ENCODE measurements around the gene RBP3. TPM values are rescaled to one million over a fixed set of nuclear protein-coding genes. Genes with fewer than 3 reads are reported as not detected.

The RBP3 gene
- not detected in 2 replicates for total RNA-seq (2012; rRNA removed)
- polyA plus RNA-seq (2012; rRNA removed) = not detected in 2 replicates
- polyA plus RNA-seq (2012; cell fraction: cytosol; rRNA removed) = not detected in 2 replicates
- not detected in 2 replicates for polyA plus RNA-seq (2012; cell fraction: nucleus; rRNA removed; ENCODE audit: low replicate concordance)
- not detected for Bru-seq, nascent RNA
- BruChase-seq, experiment 1, labeled RNA remaining after a 6-hour chase = not detected
- not detected for BruChase-seq, experiment 2, labeled RNA remaining after a 2-hour chase
- long read RNA-seq = 0 reads

DNA sequence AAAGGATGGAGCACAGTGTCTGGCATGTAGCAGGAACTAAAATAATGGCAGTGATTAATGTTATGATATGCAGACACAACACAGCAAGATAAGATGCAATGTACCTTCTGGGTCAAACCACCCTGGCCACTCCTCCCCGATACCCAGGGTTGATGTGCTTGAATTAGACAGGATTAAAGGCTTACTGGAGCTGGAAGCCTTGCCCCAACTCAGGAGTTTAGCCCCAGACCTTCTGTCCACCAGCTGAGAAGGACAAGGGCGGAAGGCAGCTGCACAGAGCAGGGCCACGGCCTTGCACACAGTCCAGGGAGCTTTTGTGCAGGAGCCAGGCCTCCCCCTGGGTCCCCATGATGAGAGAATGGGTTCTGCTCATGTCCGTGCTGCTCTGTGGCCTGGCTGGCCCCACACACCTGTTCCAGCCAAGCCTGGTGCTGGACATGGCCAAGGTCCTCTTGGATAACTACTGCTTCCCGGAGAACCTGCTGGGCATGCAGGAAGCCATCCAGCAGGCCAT lies at the start of gene RBP3:
RBP3 (plus strand) TSS at position 226 of the 514 bp plus-strand sequence; CDS start at position 348, 122 bp downstream.
- ChIA-PET POLR2A (ENCODE audit: unreplicated experiment) (no interaction called here), CTCF (interaction anchor here (1.6 kb wide), 1 partner anchor 300 kb away, joined by 5 read pairs; no protein-coding TSS in a partner anchor)
- no peak for TF ChIP-seq RFX5 (IDR thresholded peaks at IDR 0.05; ENCODE audit: low read depth, low read length)
- no peak for TF ChIP-seq CHD1 (IDR thresholded peaks at IDR 0.05; ENCODE audit: low read depth, low read length)
- no peak for TF ChIP-seq CEBPB (IDR thresholded peaks at IDR 0.05; ENCODE audit: low read depth, low read length)
- no peak for TF ChIP-seq NFE2L2 (IDR thresholded peaks at IDR 0.05; ENCODE audit: low read depth, low read length)
- TF ChIP-seq, protein P1, sequence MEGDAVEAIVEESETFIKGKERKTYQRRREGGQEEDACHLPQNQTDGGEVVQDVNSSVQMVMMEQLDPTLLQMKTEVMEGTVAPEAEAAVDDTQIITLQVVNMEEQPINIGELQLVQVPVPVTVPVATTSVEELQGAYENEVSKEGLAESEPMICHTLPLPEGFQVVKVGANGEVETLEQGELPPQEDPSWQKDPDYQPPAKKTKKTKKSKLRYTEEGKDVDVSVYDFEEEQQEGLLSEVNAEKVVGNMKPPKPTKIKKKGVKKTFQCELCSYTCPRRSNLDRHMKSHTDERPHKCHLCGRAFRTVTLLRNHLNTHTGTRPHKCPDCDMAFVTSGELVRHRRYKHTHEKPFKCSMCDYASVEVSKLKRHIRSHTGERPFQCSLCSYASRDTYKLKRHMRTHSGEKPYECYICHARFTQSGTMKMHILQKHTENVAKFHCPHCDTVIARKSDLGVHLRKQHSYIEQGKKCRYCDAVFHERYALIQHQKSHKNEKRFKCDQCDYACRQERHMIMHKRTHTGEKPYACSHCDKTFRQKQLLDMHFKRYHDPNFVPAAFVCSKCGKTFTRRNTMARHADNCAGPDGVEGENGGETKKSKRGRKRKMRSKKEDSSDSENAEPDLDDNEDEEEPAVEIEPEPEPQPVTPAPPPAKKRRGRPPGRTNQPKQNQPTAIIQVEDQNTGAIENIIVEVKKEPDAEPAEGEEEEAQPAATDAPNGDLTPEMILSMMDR (conservative IDR thresholded peaks at IDR 0.05; ENCODE audit: low read depth, low read length) = no peak
- no peak for TF ChIP-seq MXI1 (IDR thresholded peaks at IDR 0.05; ENCODE audit: borderline replicate concordance, low read depth, low read length)
- TF ChIP-seq FOS (IDR thresholded peaks at IDR 0.05; ENCODE audit: low read depth, low read length) = no peak
- TF ChIP-seq, protein P2, sequence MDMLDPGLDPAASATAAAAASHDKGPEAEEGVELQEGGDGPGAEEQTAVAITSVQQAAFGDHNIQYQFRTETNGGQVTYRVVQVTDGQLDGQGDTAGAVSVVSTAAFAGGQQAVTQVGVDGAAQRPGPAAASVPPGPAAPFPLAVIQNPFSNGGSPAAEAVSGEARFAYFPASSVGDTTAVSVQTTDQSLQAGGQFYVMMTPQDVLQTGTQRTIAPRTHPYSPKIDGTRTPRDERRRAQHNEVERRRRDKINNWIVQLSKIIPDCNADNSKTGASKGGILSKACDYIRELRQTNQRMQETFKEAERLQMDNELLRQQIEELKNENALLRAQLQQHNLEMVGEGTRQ (IDR thresholded peaks at IDR 0.05; ENCODE audit: low read depth, low read length) = no peak
- TF ChIP-seq MAZ (IDR thresholded peaks at IDR 0.05; ENCODE audit: borderline replicate concordance, low read depth, low read length) = no peak
- TF ChIP-seq RCOR1 (IDR thresholded peaks at IDR 0.05; ENCODE audit: insufficient replicate concordance, low read length) = no peak
- TF ChIP-seq POLR2A (IDR thresholded peaks at IDR 0.05; ENCODE audit: low read depth, low read length) = no peak
- TF ChIP-seq RAD21 (IDR thresholded peaks at IDR 0.05; ENCODE audit: low read length) = no peak
- TF ChIP-seq SMC3 (IDR thresholded peaks at IDR 0.05; ENCODE audit: low read depth, low read length) = no peak
- TF ChIP-seq, protein P3, sequence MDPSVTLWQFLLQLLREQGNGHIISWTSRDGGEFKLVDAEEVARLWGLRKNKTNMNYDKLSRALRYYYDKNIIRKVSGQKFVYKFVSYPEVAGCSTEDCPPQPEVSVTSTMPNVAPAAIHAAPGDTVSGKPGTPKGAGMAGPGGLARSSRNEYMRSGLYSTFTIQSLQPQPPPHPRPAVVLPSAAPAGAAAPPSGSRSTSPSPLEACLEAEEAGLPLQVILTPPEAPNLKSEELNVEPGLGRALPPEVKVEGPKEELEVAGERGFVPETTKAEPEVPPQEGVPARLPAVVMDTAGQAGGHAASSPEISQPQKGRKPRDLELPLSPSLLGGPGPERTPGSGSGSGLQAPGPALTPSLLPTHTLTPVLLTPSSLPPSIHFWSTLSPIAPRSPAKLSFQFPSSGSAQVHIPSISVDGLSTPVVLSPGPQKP (IDR thresholded peaks at IDR 0.05; ENCODE audit: borderline replicate concordance, low read depth, low read length) = no peak
- Histone ChIP-seq H2BK120ac (ENCODE audit: low read depth, low read length) (no peak within 1 kb of the TSS), H3K27ac (ENCODE audit: insufficient read depth, low read length) (no peak within 1 kb of the TSS), H2AK5ac (ENCODE audit: low read depth, low read length) (no peak within 1 kb of the TSS), H4K5ac (ENCODE audit: low read depth, low read length) (no peak within 1 kb of the TSS), H2AK9ac (replicated peaks; ENCODE audit: low read depth, low read length, poor library complexity) (no peak within 1 kb of the TSS), H3K56ac (ENCODE audit: extremely low read depth, insufficient read depth, low read length) (no peak within 1 kb of the TSS), H3K9me3 (ENCODE audit: control insufficient read depth, insufficient read depth, low read length) (no peaks in the 10 kb centered on the region), H2BK20ac (ENCODE audit: low read depth, low read length) (no peak within 1 kb of the TSS), H4K8ac (ENCODE audit: low read depth in 2 of 2, low read length in 2 of 2) (no peak within 1 kb of the TSS), H3K4me3 (ENCODE audit: insufficient read depth, low read depth, low read length) (no peak within 1 kb of the TSS), H2AFZ (replicated peaks; ENCODE audit: low read length, poor library complexity) (no peak within 1 kb of the TSS), H3K18ac (ENCODE audit: low read depth, low read length) (no peak within 1 kb of the TSS), H3K4ac (ENCODE audit: low read depth, low read length) (no peak within 1 kb of the TSS), H2BK15ac (ENCODE audit: low read depth, low read length) (no peak within 1 kb of the TSS), H3K27me3 (ENCODE audit: control insufficient read depth, insufficient read depth, low read length) (peaks cover 38% of the 10 kb centered on the region), H3K9me1 (ENCODE audit: insufficient read depth, low read length) (no peaks in the 10 kb centered on the region), H3K9ac (ENCODE audit: low read depth, low read length) (no peak within 1 kb of the TSS), H3K36me3 (ENCODE audit: control insufficient read depth, insufficient read depth, low read length) (no peaks in the 10 kb centered on the region), H4K91ac (ENCODE audit: insufficient read depth, low read depth, low read length) (no peak within 1 kb of the TSS), H3K4me2 (ENCODE audit: low read depth, low read length) (no peak within 1 kb of the TSS), H3K4me1 (ENCODE audit: control insufficient read depth, insufficient read depth, low read length) (no peaks in the 10 kb centered on the region), H3K23ac (ENCODE audit: low read depth, low read length) (no peak within 1 kb of the TSS), H3K79me1 (ENCODE audit: low read depth in 1 of 2, low read length in 2 of 2) (no peaks in the 10 kb centered on the region), H4K20me1 (ENCODE audit: insufficient read depth, low read length) (no peaks in the 10 kb centered on the region), H2BK5ac (ENCODE audit: low read depth, low read length, poor library complexity, severe bottlenecking) (no peak within 1 kb of the TSS), H3K14ac (replicated peaks; ENCODE audit: low read depth, low read length) (no peak within 1 kb of the TSS)
- dilution Hi-C loops (cut with HindIII; ENCODE audit: low sequenced_read_pairs, unreplicated experiment) = no loop called here
- ATAC-seq (ENCODE audit: low read depth) = no peak
- no peak for DNase-seq
- WGBS, 2 experiments (ENCODE audit: extremely low coverage in 2 of 2, insufficient read length in 1 of 2) = 68% methylated on average over 5 of the region's 5 CpGs; no CpG with 5 or more reads in 1 of the 2 experiments
- intact Hi-C loops (cut with micrococcal nuclease) = no loop called here
- in situ Hi-C loops (cut with MboI; ENCODE audit: low sequenced_read_pairs) = no loop called here
- no TSS peak for BruUV-seq (replicated peaks)

Data from IMR-90 (cell line).